NCI-H524 treated with DMSO at 0.1 percent for 48 hours (cell line): ENCODE measurements around the gene USP5.
A peak's percentile ranks its signal among the peaks of the same experiment; 100 is the strongest.
"Not testable (repeated sequence)": the region's sequence is repeated elsewhere in the genome, so short reads cannot be mapped to it uniquely, and the experiment has no call there.

Source experiments
- DNase-seq: peaks from one replicate; lab custom pipeline; 2025; lab: John Stamatoyannopoulos, UW

The USP5 gene

DNA sequence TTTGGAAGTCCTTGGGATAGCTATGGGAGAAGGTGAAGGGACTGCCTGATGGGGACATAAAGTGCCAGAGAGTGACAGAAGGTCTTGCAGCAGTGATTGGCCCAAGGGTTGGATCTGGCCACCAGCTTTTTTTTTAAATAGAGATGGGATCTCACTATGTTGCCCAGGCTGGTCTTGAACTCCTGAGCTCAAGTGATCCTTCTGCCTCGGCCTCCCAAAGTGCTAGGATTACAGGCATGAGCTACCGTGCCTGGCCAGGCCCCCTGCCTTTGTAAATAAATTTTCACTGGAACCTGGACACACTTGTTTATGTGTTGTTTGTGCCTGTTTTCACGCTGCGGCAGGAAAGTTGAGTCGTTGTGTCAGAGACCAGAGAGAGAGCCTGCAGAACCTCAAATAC, 13.4 kb downstream of the USP5 start:
- DNase-seq, result not testable (repeated sequence)

DNA sequence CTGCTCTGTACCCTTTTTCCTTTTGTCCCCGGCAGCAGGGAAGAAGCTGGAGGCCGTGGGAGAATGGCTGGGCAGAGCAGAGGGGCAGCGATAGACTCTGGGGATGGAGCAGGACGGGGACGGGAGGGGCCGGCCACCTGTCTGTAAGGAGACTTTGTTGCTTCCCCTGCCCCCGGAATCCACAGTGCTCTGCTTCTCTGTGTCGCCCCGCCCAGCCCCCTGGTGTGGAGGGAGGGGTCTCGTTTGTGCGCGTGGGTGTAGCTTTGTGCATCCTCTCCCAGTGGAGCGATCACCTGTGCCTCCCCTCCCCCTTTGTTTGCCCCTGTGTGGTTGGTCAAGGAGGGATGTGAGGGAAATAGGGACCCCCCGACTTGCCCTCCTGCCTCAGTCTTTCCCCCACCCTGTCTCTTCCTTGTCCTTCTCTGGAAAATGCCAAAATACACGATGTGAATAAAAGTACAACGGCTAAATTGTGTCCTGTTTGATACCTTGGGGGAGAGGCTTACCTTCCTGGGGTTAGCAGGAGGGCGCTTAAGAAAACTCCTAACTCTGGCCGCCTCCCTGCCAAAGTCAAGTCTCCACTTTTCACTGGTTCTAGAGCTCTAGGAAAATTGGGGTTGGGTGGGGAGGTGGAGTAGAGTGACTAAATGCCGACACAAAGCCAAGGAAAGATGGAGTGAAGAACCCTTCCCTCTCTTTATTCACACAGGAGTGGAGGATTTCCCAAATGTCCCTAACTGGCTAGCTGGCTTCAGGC, 14.4 kb downstream of the USP5 start:
- DNase-seq, result no peak

DNA sequence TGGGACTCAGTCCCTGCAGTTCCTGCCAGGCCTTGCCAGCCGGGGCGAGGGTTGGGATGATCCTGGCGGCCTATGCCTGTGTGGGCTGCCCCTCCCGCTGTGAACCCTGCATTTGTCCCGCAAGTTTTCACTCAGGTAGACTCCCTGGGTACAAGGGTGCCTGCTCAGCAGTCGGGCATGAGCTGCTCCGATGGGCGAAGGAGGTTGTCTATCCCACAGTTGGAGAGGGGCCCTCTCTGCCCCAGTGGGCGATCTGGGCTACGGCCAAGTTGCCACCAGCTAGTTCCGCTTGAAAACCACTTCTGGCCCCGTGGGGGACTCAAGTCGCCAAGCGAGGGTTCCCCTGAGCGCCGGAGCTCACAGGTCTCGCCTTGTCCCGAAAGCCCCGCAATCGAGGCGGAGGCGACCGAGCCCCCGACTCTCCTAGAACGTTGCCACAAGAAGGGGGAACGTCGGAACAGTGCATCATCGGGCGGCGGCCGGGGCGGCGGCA, 15.0 kb downstream of the USP5 start:
- no peak for DNase-seq

DNA sequence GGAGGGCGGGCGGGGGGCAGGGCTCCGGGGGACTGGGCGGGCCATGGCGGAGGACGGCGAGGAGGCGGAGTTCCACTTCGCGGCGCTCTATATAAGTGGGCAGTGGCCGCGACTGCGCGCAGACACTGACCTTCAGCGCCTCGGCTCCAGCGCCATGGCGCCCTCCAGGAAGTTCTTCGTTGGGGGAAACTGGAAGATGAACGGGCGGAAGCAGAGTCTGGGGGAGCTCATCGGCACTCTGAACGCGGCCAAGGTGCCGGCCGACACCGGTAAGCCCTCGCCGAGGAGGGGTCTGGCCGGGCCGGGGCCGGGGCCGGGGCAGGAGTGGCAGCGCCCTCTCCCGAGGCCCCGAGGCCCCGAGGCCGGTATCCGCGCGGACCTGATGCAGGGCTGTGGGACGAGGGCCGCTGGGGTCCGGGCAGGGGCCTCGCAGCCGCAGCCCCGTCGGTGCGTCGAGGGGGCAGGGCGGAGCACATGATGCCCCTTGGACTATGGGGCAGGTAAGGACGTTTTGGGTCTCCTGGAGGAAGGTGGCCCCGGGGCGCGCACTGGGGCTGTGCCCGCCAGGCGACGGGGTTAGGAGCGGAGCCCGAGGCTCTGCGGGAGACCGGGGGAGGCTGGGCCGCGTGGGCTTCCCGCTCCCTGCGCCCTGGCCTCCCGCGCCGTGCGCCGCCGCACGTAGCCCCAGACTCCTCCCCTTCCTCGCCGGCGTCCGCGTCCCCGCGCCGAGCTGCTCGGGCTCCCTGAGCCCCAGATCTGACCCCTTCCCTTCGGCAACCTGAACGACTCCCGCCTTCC, 15.7 kb downstream of the USP5 start, which contains the start of gene TPI1:
Gene TPI1 (plus strand): TSS at position 119 of the 798 bp plus-strand sequence. CDS start 36 bp downstream, at position 155.
- DNase-seq, result no peak

DNA sequence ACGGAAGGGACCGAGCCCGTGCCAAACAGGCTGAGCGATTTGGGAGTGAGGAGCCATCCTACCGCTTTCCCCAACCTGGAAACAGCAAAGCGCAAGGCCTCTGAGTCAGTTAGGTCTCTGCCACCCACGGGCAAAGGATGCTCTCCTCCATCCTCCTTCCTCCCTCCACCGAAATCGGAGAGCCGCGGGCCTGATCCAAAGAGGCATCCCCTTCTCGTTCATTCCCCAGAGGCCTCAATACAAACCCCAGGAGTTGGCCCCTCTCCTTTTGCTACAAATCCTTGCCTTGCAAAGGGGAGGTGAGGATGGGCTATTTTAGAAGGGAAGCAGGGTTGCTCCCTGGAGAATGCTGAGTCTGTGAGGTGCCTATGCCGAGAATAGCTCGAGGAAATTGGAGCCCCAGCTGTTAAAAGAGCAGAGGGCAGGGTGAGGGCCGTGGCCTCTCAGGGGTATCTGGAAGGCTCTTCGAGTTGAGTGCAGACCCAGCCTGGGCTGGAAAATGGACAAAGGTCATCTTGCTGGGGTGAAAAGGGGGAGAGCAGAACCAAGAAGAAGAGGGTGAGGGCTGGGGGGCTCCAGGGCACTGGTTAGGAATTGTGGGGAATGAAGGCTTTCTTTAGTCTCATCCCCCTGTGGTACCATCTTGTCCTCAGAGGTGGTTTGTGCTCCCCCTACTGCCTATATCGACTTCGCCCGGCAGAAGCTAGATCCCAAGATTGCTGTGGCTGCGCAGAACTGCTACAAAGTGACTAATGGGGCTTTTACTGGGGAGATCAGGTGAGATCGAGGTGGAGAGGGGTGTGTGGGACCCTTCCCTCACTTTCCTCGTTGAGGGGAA, 16.5 kb downstream of the USP5 start:
- DNase-seq, result no peak

DNA sequence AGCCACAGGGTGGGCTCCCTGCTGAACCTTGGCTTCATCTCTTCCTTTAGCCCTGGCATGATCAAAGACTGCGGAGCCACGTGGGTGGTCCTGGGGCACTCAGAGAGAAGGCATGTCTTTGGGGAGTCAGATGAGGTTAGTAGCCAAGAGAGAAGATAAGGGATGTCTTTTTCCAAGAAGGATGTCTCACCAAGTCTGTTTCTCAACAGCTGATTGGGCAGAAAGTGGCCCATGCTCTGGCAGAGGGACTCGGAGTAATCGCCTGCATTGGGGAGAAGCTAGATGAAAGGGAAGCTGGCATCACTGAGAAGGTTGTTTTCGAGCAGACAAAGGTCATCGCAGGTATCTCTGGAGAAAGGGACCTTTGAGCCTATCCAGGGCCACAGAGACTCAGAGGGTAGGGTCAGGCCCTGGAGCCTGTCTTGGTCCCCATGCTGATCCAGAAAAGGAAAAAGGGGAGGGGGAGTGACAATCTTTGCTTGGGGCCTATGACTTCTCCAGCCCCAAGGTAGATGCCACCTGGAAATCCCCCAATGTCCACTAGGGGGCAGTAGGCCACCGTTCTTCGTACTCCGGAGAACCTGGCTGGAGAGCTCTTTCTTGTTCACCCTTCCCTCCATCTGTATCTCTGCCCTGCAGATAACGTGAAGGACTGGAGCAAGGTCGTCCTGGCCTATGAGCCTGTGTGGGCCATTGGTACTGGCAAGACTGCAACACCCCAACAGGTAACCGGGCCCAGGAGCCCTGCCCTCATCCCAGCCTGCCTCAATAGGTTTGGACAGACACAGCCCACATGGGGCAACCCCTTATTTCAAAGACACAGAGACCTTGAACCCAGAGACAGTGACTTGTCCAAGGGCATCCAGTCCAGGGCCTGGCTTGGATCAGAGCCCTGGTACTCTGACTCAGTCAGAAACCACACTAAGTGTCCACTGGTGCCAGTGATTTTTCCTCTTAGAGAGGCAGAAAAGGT, 17.4 kb downstream of the USP5 start:
- DNase-seq, result peak; percentile 36

DNA sequence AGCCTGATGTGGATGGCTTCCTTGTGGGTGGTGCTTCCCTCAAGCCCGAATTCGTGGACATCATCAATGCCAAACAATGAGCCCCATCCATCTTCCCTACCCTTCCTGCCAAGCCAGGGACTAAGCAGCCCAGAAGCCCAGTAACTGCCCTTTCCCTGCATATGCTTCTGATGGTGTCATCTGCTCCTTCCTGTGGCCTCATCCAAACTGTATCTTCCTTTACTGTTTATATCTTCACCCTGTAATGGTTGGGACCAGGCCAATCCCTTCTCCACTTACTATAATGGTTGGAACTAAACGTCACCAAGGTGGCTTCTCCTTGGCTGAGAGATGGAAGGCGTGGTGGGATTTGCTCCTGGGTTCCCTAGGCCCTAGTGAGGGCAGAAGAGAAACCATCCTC, 18.4 kb downstream of the USP5 start:
- DNase-seq, result not testable (repeated sequence)

DNA sequence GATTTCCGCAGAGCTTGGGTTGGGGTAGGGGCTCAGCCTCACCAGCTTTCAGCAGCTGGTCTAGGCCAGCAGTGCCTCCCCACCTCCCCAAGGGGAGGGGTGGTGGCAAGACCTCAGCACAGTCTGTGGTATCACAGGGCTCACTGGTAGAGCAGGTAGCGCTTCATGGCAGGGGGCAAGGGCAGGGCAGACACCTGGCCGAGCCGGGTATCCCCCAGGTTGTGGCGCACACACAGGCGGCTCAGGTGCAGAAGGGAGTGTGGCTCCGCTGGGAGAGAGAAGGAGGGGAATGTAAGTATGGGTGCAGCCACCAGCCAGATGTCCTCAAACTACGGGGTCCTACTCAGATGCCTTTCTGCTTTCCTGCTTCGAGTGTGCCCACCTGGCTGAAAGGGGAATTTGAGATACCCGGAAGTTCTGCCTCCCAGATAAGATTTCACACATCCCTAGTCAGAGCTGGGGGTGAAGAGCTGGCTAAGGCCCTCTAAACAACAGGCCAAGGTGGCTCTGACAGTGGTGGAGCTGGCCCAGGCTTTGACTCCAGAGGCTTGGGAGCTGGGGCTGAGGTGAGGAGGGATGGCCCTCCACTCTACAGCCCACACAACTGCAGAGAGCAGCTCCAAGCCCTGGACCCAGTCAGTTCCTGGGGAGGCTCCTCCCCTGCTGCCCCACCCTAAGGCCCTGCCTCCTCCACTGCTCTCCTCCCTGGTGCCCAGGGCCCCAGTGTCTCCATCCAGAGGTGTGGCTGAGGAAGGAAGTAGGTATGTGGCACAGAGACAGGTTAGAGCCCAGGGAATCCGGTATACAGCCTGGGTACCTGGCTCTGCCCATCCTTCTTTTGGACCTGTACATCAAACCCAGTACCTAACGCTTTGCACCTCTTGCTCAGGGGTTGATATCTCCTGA, 19.4 kb downstream of the USP5 start:
- DNase-seq, result no peak

DNA sequence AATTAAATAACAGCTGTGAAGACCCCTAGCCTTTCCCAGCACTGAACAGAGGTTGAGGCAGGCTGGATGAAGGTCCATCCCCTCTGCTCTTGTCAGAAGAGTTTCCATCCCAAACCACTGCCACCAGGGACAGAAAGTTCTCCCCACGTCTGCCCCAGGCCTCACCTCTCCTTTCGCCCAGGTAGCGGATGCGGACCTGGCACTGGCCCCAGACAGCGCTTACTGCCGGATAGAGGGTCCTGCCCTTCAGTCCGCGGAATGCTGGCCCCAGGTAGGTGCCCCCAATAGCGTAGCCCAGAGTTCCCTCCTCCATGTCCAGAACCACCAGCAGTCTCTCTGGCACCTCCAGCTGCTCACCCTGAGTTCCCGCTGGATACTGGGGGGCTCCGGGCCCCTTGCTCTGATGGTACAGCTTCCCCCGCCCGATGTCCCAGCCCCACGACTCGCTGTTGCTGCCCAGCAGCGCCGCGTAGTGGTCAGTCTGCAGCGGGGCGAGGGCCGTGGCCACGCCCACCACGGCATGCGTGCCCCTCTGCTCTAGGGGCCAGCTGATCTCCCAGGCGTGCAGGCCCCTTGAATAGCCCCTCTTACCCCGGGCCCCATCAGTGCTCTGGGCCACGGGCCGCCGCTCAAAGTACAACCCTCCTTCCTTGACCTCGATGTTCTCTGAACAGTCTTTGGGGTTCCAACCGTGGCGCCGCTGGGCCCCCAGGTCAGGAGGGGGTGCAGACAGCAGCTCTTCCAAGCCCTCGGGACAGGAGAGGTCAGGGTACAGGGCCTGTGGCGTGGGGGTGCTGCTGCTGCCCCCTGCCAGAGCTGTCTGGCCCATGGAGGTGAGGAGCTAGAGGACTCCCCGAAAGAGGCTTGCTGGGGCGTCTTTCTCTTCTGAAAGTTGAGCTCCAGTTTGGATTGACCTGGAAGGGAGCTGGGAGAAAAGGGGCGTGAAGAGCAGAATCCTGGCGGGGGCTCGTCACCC, 20.4 kb downstream of the USP5 start:
- DNase-seq, result no peak

DNA sequence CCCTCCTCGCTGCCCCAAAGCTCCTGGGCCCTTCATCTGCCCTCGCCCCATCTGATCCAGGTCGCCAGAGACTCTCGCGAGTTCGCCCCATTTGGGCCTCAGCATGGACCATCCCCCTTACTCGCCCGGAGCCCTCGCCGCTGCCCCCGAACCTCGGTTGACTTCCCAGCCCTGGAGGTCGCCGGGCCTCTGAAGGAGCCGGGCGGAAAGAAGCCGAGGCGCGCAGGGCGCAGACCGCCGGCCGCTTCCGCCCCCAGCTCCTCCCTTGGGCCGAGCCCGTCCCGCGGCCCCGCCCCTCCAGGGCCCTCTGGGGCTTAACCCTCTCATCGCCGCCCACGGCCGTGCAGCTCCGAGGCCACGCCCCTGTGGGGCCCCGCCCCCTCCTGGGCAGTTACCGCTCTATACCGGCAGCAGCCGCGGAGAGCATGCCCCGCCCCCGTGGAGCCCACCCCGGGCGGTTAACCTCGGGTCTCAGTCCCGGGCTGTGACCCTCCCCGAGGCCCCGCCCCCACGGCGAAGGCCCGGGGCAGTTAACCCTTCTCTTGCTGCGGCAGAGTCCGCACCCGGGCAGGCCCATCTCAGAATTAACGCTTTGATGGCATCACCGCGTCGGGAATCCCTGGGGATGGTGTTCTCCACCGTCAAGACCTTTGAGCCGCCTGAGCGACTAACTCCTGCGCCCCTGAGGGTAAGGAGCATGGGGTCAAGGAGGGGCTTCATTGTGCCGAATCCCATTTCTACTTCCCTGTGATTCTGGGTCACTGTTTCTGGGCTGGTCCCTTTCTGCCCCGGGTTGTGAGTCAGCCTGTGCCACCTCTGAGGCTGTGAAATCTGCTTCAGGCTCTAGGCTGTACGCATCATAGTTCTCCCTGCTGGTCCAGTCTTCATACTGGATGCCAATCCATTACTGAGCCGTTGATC, 21.4 kb downstream of the USP5 start, which contains the start of gene SPSB2:
Gene SPSB2 (minus strand): TSS at position 210 of the 921 bp plus-strand sequence. CDS start 402 bp downstream, outside the sequence.
- DNase-seq, result peak; percentile 54

DNA sequence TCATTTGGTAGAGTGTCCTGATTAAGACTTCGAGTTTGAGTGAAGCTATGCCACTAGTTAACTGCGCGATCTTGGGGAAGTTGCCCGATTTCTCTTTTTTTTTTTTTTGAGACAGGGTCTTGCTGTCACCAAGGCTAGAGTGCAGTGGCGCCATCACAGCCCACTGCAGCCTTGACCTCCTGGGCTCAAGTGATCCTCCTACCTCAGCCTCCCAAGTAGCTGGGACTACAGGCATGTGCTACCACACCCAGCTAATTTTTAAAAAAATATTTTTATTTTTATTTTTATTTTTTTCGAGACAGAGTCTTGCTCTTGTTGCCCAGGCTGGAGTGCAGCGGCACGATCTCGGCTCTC, 22.0 kb downstream of the USP5 start:
- not testable (repeated sequence) for DNase-seq

DNA sequence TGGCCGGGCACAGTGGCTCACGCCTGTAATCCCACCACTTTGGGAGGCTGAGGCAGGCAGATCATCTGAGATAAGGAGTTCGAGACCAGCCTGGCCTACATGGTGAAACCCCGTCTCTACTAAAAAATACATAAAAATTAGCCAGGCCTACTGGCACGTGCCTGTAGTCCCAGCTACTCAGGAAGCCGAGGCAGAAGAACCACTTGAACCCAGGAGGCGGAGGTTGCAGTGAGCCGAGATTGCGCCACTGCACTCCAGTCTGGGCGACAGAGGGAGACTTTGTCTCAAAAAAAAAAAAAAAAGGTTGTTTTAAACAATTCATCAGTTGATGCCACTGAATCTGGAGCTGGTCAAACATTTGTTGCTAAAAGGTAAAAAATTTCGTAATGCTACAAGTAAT, 27.9 kb downstream of the USP5 start:
- DNase-seq, result not testable (repeated sequence)

DNA sequence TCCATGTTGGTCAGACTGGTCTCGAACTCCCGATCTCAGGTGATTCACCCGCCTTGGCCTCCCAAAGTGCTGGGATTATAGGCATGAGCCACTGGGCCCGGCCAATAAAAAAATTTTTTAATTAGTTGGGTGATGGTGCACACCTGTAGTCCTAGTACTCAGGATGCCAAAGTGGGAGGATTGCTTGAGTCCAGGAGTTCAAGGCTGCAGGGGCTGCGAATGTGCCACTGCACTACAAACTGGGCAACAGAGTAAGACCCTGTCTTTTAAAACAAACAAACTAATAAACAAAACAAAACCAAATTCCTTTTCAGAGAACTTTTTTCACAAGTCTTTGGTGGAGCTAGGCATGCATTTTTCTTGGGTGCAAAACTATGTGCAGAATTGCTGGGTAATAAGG, 31.3 kb downstream of the USP5 start:
- no peak for DNase-seq

DNA sequence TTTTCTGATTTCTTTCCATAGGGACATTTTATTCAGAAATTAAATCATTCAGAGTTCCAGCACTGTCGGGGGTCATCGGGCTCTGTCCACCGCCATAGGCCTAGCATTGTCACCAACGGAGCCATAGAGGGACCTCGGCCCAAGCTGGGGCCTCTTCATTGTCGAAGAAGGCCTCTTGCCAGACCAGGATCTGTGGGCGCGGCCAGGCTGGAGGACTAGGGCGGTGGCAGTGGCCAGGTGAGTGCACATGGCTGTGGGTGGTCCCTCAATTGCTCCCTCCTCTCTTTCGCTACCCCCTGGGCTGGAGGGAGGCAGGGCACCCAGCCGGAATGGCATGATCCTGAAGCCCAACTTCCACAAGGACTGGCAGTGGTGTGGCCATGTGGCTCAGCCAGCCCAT, 31.7 kb downstream of the USP5 start:
- no peak for DNase-seq

DNA sequence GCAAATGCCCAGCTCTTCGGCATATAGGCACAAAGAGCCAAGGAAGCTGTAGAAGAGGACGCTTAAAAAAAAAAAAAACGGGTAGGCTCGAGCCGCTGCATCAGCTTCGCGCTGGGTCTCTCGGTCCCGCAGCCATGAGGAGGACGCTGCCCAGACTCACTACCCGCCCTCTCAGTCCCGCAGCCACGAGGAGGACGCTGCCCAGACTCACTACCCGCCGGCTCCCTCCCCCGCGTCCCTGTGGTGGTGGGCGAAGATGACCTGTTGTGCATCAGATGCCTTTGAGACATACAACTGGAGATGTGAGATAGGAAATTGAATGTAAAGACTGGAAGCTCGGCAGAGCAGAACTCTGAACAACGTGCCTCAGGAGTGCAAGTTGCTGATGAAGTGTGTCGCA, 32.6 kb downstream of the USP5 start:
- no peak for DNase-seq

DNA sequence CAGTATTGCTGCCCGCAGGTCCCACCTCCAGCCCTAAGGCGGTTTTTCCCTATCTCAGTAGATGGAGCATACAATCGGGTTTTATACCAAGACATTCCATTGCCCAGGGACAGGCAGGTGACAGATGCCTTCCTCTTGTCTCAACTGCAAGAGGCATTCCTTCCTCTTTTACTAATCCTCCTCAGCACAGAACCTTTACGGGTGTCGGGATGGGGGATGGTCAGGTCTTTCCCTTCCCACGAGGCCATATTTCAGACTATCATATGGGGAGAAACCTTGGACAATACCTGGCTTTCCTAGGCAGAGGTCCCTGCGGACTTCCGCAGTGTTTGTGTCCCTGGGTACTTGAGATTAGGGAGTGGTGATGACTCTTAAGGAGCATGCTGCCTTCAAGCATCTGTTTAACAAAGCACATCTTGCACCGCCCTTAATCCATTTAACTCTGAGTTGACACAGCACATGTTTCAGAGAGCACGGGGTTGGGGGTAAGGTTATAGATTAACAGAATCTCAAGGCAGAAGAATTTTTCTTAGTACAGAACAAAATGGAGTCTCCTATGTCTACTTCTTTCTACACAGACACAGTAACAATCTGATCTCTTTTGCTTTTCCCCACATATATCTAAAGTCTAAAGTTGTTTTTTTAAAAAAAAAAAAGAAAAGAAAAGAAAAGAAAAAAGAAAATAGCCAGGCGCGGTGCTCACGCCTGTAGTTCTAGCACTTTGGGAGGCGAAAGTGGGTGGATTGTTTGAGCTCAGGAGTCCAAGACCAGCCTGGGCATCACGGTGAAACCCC, 34.5 kb downstream of the USP5 start:
- not testable (repeated sequence) for DNase-seq

DNA sequence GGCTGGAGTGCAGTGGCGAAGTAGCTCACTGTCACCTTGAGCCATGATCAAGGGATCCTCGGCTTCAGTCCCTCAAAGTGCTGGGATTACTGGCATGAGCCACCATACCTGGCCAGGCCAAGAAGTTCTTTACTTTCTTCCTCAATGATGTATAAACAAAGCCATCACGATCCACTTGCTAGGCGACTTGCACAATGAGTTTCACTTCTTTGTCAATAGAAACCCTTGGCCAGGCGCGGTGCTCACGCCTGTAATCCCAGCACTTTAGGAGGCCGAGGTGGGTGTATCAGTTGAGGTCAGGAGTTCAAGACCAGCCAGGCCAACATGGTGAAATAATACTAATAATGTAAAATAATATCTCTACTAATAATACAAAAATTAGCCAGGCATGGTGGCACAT, 35.5 kb downstream of the USP5 start:
- DNase-seq, result no peak
